Karpas-422 (cell line): ENCODE measurements around the gene CAPS. TPM values are rescaled to one million over a fixed set of nuclear protein-coding genes. Genes with fewer than 3 reads are reported as not detected.

Experiments used
- DNase-seq: peaks from one replicate; pipeline ENCODE4 v3.0.0-alpha.2; 2015
- H2AFZ ChIP-seq: fragments of 200-600 bp; sonication (generic); 2 replicates; pipeline ENCODE4 v1.6.1; 2014; ENCODE audit warnings: antibody characterized with exemption, low read length, mixed read lengths
- H3K27ac ChIP-seq: fragments of 200-600 bp; sonication (generic); 2 replicates; pipeline ENCODE4 v1.5.1; 2014; ENCODE audit warnings: mild to moderate bottlenecking, low read length, moderate library complexity
- H3K27me3 ChIP-seq: fragments of 200-600 bp; sonication (generic); 2 replicates; pipeline ENCODE4 v1.6.1; 2014; ENCODE audit warnings: low read length, mixed read lengths
- H3K36me3 ChIP-seq: fragments of 200-600 bp; sonication (generic); 2 replicates; pipeline ENCODE4 v1.6.1; 2014; ENCODE audit warnings: low read length, mixed read lengths; ENCODE audit not compliant: insufficient read depth
- H3K4me1 ChIP-seq: fragments of 200-600 bp; sonication (generic); 2 replicates; pipeline ENCODE4 v1.6.1; 2014; ENCODE audit warnings: mild to moderate bottlenecking, low read length, mixed read lengths
- H3K4me2 ChIP-seq: fragments of 200-600 bp; sonication (generic); 2 replicates; pipeline ENCODE4 v1.6.1; 2014; ENCODE audit warnings: low read length, low read depth, mild to moderate bottlenecking; ENCODE audit not compliant: poor library complexity, severe bottlenecking
- H3K4me3 ChIP-seq: fragments of 200-600 bp; sonication (generic); 2 replicates; pipeline ENCODE4 v1.5.1; 2014; ENCODE audit warnings: mild to moderate bottlenecking, antibody characterized with exemption, low read length, mixed read lengths
- H3K79me2 ChIP-seq: fragments of 200-600 bp; sonication (generic); 2 replicates; pipeline ENCODE4 v1.6.1; 2014; ENCODE audit warnings: mild to moderate bottlenecking, low read length, mixed read lengths
- H3K9ac ChIP-seq: fragments of 200-600 bp; sonication (generic); 2 replicates; pipeline ENCODE4 v1.6.0; 2014; ENCODE audit warnings: low read length
- H3K9me2 ChIP-seq: fragments of 200-600 bp; sonication (generic), shearing (Covaris generic); replicated peaks from 2 replicates; pipeline ENCODE4 v1.6.0; 2014; ENCODE audit warnings: mild to moderate bottlenecking, low read length, moderate library complexity; ENCODE audit not compliant: insufficient read depth
- H3K9me3 ChIP-seq: fragments of 300-700, 200-600 bp; sonication (generic); 2 replicates; pipeline ENCODE4 v1.6.1; 2014; ENCODE audit warnings: low read length, mixed read lengths
- H4K20me1 ChIP-seq: fragments of 200-600 bp; sonication (generic); 2 replicates; pipeline ENCODE4 v1.6.1; 2014; ENCODE audit warnings: mild to moderate bottlenecking, antibody characterized with exemption, low read length, low read depth; ENCODE audit not compliant: insufficient read depth
- total RNA-seq: library from RNA; depleted of rRNA; stranded (reverse); fragments of >200 nt; shearing (Covaris generic); gene quantifications from 2 replicates; pipeline ENCODE4 v1.2.3, GENCODE V29; 2014; ENCODE audit warnings: low replicate concordance

CAPS gene
- total RNA-seq, 1 experiment from 2014 or later = 3.8 TPM

GRCh38 chr19:5949792-5950305 lies 35.8 kb downstream of the CAPS start:
- H3K9ac ChIP-seq = no peak overlapping the region
- H4K20me1 ChIP-seq = peaks cover 64% of the 10 kb centered on the region
- no peaks in the 10 kb centered on the region for H3K27me3 ChIP-seq
- no peak overlapping the region for H3K4me3 ChIP-seq
- DNase-seq = no peak
- H3K9me2 ChIP-seq = no peaks in the 10 kb centered on the region
- H2AFZ ChIP-seq = no peak overlapping the region
- H3K9me3 ChIP-seq = no peaks in the 10 kb centered on the region
- peaks cover 60% of the 10 kb centered on the region for H3K4me1 ChIP-seq
- H3K36me3 ChIP-seq = peaks cover 12% of the 10 kb centered on the region
- H3K79me2 ChIP-seq = peaks cover 99% of the 10 kb centered on the region
- peak overlapping the region; percentile 33; the same call in 1 of the 2 replicates for H3K27ac ChIP-seq
- H3K4me2 ChIP-seq = no peak overlapping the region

GRCh38 chr19:5950741-5951140 lies 36.7 kb downstream of the CAPS start:
- Histone ChIP-seq H3K9ac (no peak overlapping the region), H3K27me3 (no peaks in the 10 kb centered on the region), H3K27ac (peak overlapping the region; percentile 33), H2AFZ (no peak overlapping the region), H3K36me3 (peaks cover 12% of the 10 kb centered on the region), H4K20me1 (peaks cover 60% of the 10 kb centered on the region), H3K79me2 (peaks cover 98% of the 10 kb centered on the region), H3K4me2 (no peak overlapping the region), H3K4me3 (no peak overlapping the region), H3K4me1 (peaks cover 68% of the 10 kb centered on the region), H3K9me3 (no peaks in the 10 kb centered on the region), H3K9me2 (no peaks in the 10 kb centered on the region)
- no peak for DNase-seq

GRCh38 chr19:5951338-5951861 lies 37.3 kb downstream of the CAPS start:
- Histone ChIP-seq H3K79me2 (peaks cover 98% of the 10 kb centered on the region), H3K27ac (peak overlapping the region; percentile 44; the same call in 1 of the 2 replicates), H2AFZ (no peak overlapping the region), H3K36me3 (peaks cover 12% of the 10 kb centered on the region), H3K4me1 (peaks cover 74% of the 10 kb centered on the region), H3K4me2 (no peak overlapping the region), H3K9me3 (no peaks in the 10 kb centered on the region), H3K9me2 (no peaks in the 10 kb centered on the region), H4K20me1 (peaks cover 55% of the 10 kb centered on the region), H3K9ac (peak overlapping the region; percentile 27), H3K4me3 (no peak overlapping the region), H3K27me3 (no peaks in the 10 kb centered on the region)
- peak; percentile 76 for DNase-seq

GRCh38 chr19:5952193-5953029 lies 38.4 kb downstream of the CAPS start:
- Histone ChIP-seq H3K4me1 (peaks cover 83% of the 10 kb centered on the region), H3K9me2 (no peaks in the 10 kb centered on the region), H3K79me2 (peaks cover 99% of the 10 kb centered on the region), H3K27ac (peak overlapping the region; percentile 61; the same call in 1 of the 2 replicates), H3K36me3 (peaks cover 12% of the 10 kb centered on the region), H2AFZ (no peak overlapping the region), H3K9ac (peak overlapping the region; percentile 27), H4K20me1 (peaks cover 53% of the 10 kb centered on the region), H3K4me3 (no peak overlapping the region), H3K4me2 (peak overlapping the region; percentile 29), H3K27me3 (no peaks in the 10 kb centered on the region), H3K9me3 (no peaks in the 10 kb centered on the region)
- DNase-seq = no peak

GRCh38 chr19:5953030-5953589 lies 39.1 kb downstream of the CAPS start:
- Histone ChIP-seq H3K79me2 (peaks cover 99% of the 10 kb centered on the region), H3K36me3 (peaks cover 12% of the 10 kb centered on the region), H3K4me1 (peaks cover 85% of the 10 kb centered on the region), H3K27me3 (no peaks in the 10 kb centered on the region), H3K9ac (no peak overlapping the region), H3K4me2 (peak overlapping the region; percentile 29), H3K27ac (peak overlapping the region; percentile 61; the same call in 1 of the 2 replicates), H3K4me3 (no peak overlapping the region), H3K9me2 (no peaks in the 10 kb centered on the region), H2AFZ (no peak overlapping the region), H4K20me1 (peaks cover 53% of the 10 kb centered on the region), H3K9me3 (no peaks in the 10 kb centered on the region)
- no peak for DNase-seq

- H3K27ac ChIP-seq = peak overlapping the region; percentile 61; the same call in 1 of the 2 replicates
- no peaks in the 10 kb centered on the region for H3K9me3 ChIP-seq
- peaks cover 99% of the 10 kb centered on the region for H3K79me2 ChIP-seq
- peaks cover 12% of the 10 kb centered on the region for H3K36me3 ChIP-seq
- peak overlapping the region; percentile 29 for H3K4me2 ChIP-seq
- H2AFZ ChIP-seq = no peak overlapping the region
- H3K9ac ChIP-seq = no peak overlapping the region
- no peaks in the 10 kb centered on the region for H3K27me3 ChIP-seq
- H3K9me2 ChIP-seq = no peaks in the 10 kb centered on the region
- no peak for DNase-seq
- peaks cover 60% of the 10 kb centered on the region for H4K20me1 ChIP-seq
- peaks cover 85% of the 10 kb centered on the region for H3K4me1 ChIP-seq
- H3K4me3 ChIP-seq = no peak overlapping the region
Measured at GRCh38 chr19:5953680-5954213, 39.7 kb downstream of the CAPS start.

- no peak overlapping the region for H3K9ac ChIP-seq
Measured at GRCh38 chr19:5954293-5954692, 40.2 kb downstream of the CAPS start.

GRCh38 chr19:5955636-5955935 lies 41.5 kb downstream of the CAPS start:
- Histone ChIP-seq H3K79me2 (peaks cover 99% of the 10 kb centered on the region), H3K4me3 (no peak overlapping the region), H3K4me1 (peaks cover 68% of the 10 kb centered on the region), H3K36me3 (peaks cover 6% of the 10 kb centered on the region; the same call in 1 of the 2 replicates), H4K20me1 (peaks cover 60% of the 10 kb centered on the region), H3K27ac (no peak overlapping the region), H3K27me3 (no peaks in the 10 kb centered on the region), H3K9ac (no peak overlapping the region), H3K9me2 (no peaks in the 10 kb centered on the region), H2AFZ (no peak overlapping the region), H3K9me3 (no peaks in the 10 kb centered on the region), H3K4me2 (peak overlapping the region; percentile 13)
- no peak for DNase-seq

More at GRCh38 chr19:5954293-5954692, 40.2 kb downstream of the CAPS start:
- peaks cover 12% of the 10 kb centered on the region for H3K36me3 ChIP-seq
- peaks cover 99% of the 10 kb centered on the region for H3K79me2 ChIP-seq
- H2AFZ ChIP-seq = no peak overlapping the region
- peaks cover 60% of the 10 kb centered on the region for H4K20me1 ChIP-seq
- no peaks in the 10 kb centered on the region for H3K9me2 ChIP-seq
- no peak overlapping the region for H3K4me3 ChIP-seq
- no peaks in the 10 kb centered on the region for H3K9me3 ChIP-seq
- H3K27ac ChIP-seq = no peak overlapping the region
- no peak for DNase-seq
- H3K4me2 ChIP-seq = no peak overlapping the region
- H3K27me3 ChIP-seq = no peaks in the 10 kb centered on the region
- H3K4me1 ChIP-seq = peaks cover 81% of the 10 kb centered on the region
